Stomach (tissue), 4 donors: Measurements from ENCODE around the gene ARHGAP28.

Experiments
- CTCF ChIP-seq, 7 experiments: fragments of 450-650 bp in 4 of 7; fragments of 200-600 bp in 3 of 7; sonication (generic) in 3 of 7; IDR thresholded peaks; one replicate each; pipeline ENCODE4 v1.5.1; 2016 to 2019; ENCODE audit warnings: antibody characterized with exemption in 7 of 7, control low read depth in 2 of 7, mild to moderate bottlenecking in 1 of 7
- POLR2A ChIP-seq, 4 donors: fragments of 450-650 bp; IDR thresholded peaks; one replicate each; pipeline ENCODE4 v1.6.1; 2016; ENCODE audit warnings: antibody characterized with exemption in 4 of 4, control low read depth in 2 of 4, mild to moderate bottlenecking in 1 of 4, moderate library complexity in 1 of 4
- POLR2AphosphoS5 ChIP-seq, 3 donors: sonication (generic); formaldehyde crosslinking; IDR thresholded peaks; one replicate each; pipeline ENCODE4 v1.6.1; 2016; ENCODE audit warnings: antibody characterized with exemption in 3 of 3

- no peak for TF ChIP-seq POLR2A (IDR thresholded peaks at IDR 0.05)
- TF ChIP-seq CTCF (IDR thresholded peaks at IDR 0.05), result no peak
- no peak for TF ChIP-seq POLR2AphosphoS5 (IDR thresholded peaks at IDR 0.05)
Measured at GRCh38 chr18:6929370-6930102, 200.0 kb downstream of the ARHGAP28 start.
